MM.1S (cell line): Measurements from ENCODE around the gene RIIAD1.

Source experiments
- DNase-seq: peaks from one replicate; pipeline ENCODE4 v3.0.0-alpha.2; 2015
- H2AFZ ChIP-seq: fragments of 300-600 bp; sonication (generic); 2 replicates; pipeline ENCODE4 v1.6.0; 2016; ENCODE audit warnings: antibody characterized with exemption, low read length
- H3F3A ChIP-seq: fragments of 300-600 bp; sonication (generic); 2 replicates; pipeline ENCODE4 v1.6.1; 2016; ENCODE audit warnings: mild to moderate bottlenecking, antibody characterized with exemption, low read length, moderate library complexity, mixed read lengths; ENCODE audit not compliant: insufficient read depth
- H3K27ac ChIP-seq: fragments of 300-600 bp; sonication (generic); 2 replicates; pipeline ENCODE4 v1.5.1; 2016; ENCODE audit warnings: mild to moderate bottlenecking, low read length
- H3K27me3 ChIP-seq: fragments of 300-600 bp; sonication (generic); replicated peaks from 2 replicates; pipeline ENCODE4 v1.6.0; 2016; ENCODE audit warnings: low read length; ENCODE audit not compliant: insufficient read depth
- H3K36me3 ChIP-seq: fragments of 300-600 bp; sonication (generic); replicated peaks from 2 replicates; pipeline ENCODE4 v1.6.1; 2016; ENCODE audit warnings: mild to moderate bottlenecking, low read length, mixed read lengths; ENCODE audit not compliant: insufficient read depth
- H3K4me1 ChIP-seq: fragments of 300-600 bp; sonication (generic); 2 replicates; pipeline ENCODE4 v1.6.1; 2016; ENCODE audit warnings: low read length, mixed read lengths
- H3K4me2 ChIP-seq: fragments of 300-600 bp; sonication (generic); 2 replicates; pipeline ENCODE4 v1.6.0; 2016; ENCODE audit warnings: low read depth, low read length
- H3K4me3 ChIP-seq: fragments of 300-600 bp; sonication (generic); 2 replicates; pipeline ENCODE4 v1.5.1; 2016; ENCODE audit warnings: low read length, mixed read lengths
- H3K79me2 ChIP-seq: fragments of 300-600 bp; sonication (generic); 2 replicates; pipeline ENCODE4 v1.6.1; 2016; ENCODE audit warnings: mixed run types, low read length, mixed read lengths
- H3K9ac ChIP-seq: fragments of 300-600 bp; sonication (generic); 2 replicates; pipeline ENCODE4 v1.6.1; 2016; ENCODE audit warnings: low read length, mixed read lengths
- H3K9me2 ChIP-seq: fragments of 300-600 bp; sonication (generic); replicated peaks from 2 replicates; pipeline ENCODE4 v1.6.1; 2016; ENCODE audit warnings: mild to moderate bottlenecking, low read length, mixed read lengths; ENCODE audit not compliant: insufficient read depth
- H3K9me3 ChIP-seq: fragments of 300-600 bp; sonication (generic); replicated peaks from 2 replicates; pipeline ENCODE4 v1.6.1; 2016; ENCODE audit warnings: mild to moderate bottlenecking, low read length, mixed read lengths; ENCODE audit not compliant: insufficient read depth
- H4K20me1 ChIP-seq: fragments of 300-600 bp; sonication (generic); 2 replicates; pipeline ENCODE4 v1.6.1; 2016; ENCODE audit warnings: mild to moderate bottlenecking, low read length, moderate library complexity, mixed read lengths; ENCODE audit not compliant: insufficient read depth
- CTCF ChIP-seq: fragments of 300-600 bp; sonication (generic); IDR thresholded peaks from 2 replicates; pipeline ENCODE4 v1.5.1; 2016; ENCODE audit warnings: antibody characterized with exemption, low read length, mixed read lengths
- EZH2 ChIP-seq: fragments of 300-600 bp; sonication (generic); optimal IDR thresholded peaks from 2 replicates; pipeline ENCODE3; 2017; ENCODE audit warnings: low read depth, mild to moderate bottlenecking, antibody characterized with exemption, low read length, mixed read lengths
- EZH2phosphoT487 ChIP-seq: fragments of 300-600 bp; sonication (generic); IDR thresholded peaks from 2 replicates; pipeline ENCODE4 v1.6.1; 2018; ENCODE audit warnings: antibody characterized with exemption, low read length

The RIIAD1 gene

GRCh38 chr1:151777317-151777716 lies 56.0 kb downstream of the RIIAD1 start:
- H3K4me2 ChIP-seq = no peak overlapping the region
- no peak overlapping the region for H3K4me3 ChIP-seq
- no peak overlapping the region for H3K27ac ChIP-seq
- H3K4me1 ChIP-seq = peaks cover 31% of the 10 kb centered on the region
- H3K9ac ChIP-seq = no peak overlapping the region
- H3F3A ChIP-seq = peaks cover 17% of the 10 kb centered on the region
- no peaks in the 10 kb centered on the region for H3K9me3 ChIP-seq
- DNase-seq = no peak
- H3K9me2 ChIP-seq = no peaks in the 10 kb centered on the region
- TF ChIP-seq CTCF (no peak), EZH2phosphoT487 (no peak), EZH2 (no peak)
- no peaks in the 10 kb centered on the region for H3K36me3 ChIP-seq
- no peaks in the 10 kb centered on the region for H4K20me1 ChIP-seq
- no peak overlapping the region for H2AFZ ChIP-seq
- no peaks in the 10 kb centered on the region for H3K27me3 ChIP-seq
- no peaks in the 10 kb centered on the region for H3K79me2 ChIP-seq
